Activated gamma-delta T cell treated with Interleukin-2 at 50 U/mL for 16 hours (primary cell): ENCODE measurements around the gene BTN1A1.
A peak's percentile ranks its signal among the peaks of the same experiment; 100 is the strongest.
"Not testable (repeated sequence)": the region's sequence is repeated elsewhere in the genome, so short reads cannot be mapped to it uniquely, and the experiment has no call there.

ENCODE experiments used
- DNase-seq: peaks from one replicate; pipeline ENCODE4 v3.0.0-alpha.2; 2020

BTN1A1 gene

GRCh38 chr6:26500102-26500501 lies at the start of gene BTN1A1:
TSS of gene BTN1A1 (plus strand) at chr6:26500303. CDS start at chr6:26501287, 984 bp downstream.
- DNase-seq: no peak

GRCh38 chr6:26452631-26453235 lies 47.4 kb upstream of the BTN1A1 start:
- no peak for DNase-seq

GRCh38 chr6:26454631-26455030 lies 45.5 kb upstream of the BTN1A1 start:
- no peak for DNase-seq

GRCh38 chr6:26455357-26455970 lies 44.6 kb upstream of the BTN1A1 start:
- no peak for DNase-seq

- no peak for DNase-seq
These were observed 42.8 kb upstream of the BTN1A1 start for GRCh38 chr6:26457264-26457805.

GRCh38 chr6:26457806-26458688 lies 42.1 kb upstream of the BTN1A1 start, which contains the start of gene BTN2A1:
TSS of gene BTN2A1 (plus strand) at chr6:26457955. CDS start at chr6:26458637, 682 bp downstream.
- peak; percentile 62 for DNase-seq

- DNase-seq: no peak
These were observed 40.9 kb upstream of the BTN1A1 start for GRCh38 chr6:26459023-26459810.

GRCh38 chr6:26461353-26461752 lies 38.8 kb upstream of the BTN1A1 start:
- not testable (repeated sequence) for DNase-seq

GRCh38 chr6:26464014-26464413 lies 36.1 kb upstream of the BTN1A1 start:
- no peak for DNase-seq

GRCh38 chr6:26464416-26465131 lies 35.5 kb upstream of the BTN1A1 start:
- DNase-seq: no peak

GRCh38 chr6:26465776-26466175 lies 34.3 kb upstream of the BTN1A1 start:
- no peak for DNase-seq

GRCh38 chr6:26468829-26469228 lies 31.3 kb upstream of the BTN1A1 start:
- no peak for DNase-seq

GRCh38 chr6:26470643-26471042 lies 29.5 kb upstream of the BTN1A1 start:
- no peak for DNase-seq

- DNase-seq: no peak
These were observed 28.1 kb upstream of the BTN1A1 start for GRCh38 chr6:26471970-26472369.

GRCh38 chr6:26472549-26473290 lies 27.4 kb upstream of the BTN1A1 start:
- DNase-seq: no peak

GRCh38 chr6:26473429-26473757 lies 26.7 kb upstream of the BTN1A1 start:
- DNase-seq: no peak

GRCh38 chr6:26473758-26474438 lies 26.2 kb upstream of the BTN1A1 start:
- DNase-seq: peak; percentile 71

GRCh38 chr6:26474439-26474881 lies 25.6 kb upstream of the BTN1A1 start:
- no peak for DNase-seq

- no peak for DNase-seq
These were observed 24.0 kb upstream of the BTN1A1 start for GRCh38 chr6:26475823-26476729.

- no peak for DNase-seq
These were observed 23.2 kb upstream of the BTN1A1 start for GRCh38 chr6:26476896-26477295.
